RWPE2 (cell line): Measurements from ENCODE around the gene TUBA1B.
A peak's percentile ranks its signal among the peaks of the same experiment; 100 is the strongest.

Source experiments
- ATAC-seq: fragments of 200-7000 bp; cut with Tn5 transposase; 3 replicates; pipeline ENCODE4 v1.9.1; 2021; ENCODE audit warnings: low read depth
- DNase-seq: peaks from one replicate; pipeline ENCODE4 v3.0.0-alpha.2; 2020; ENCODE audit warnings: low spot score
- H3K27ac ChIP-seq: fragments of 450-650 bp; 2 replicates; pipeline ENCODE4 v1.5.1; 2017; ENCODE audit warnings: mild to moderate bottlenecking; ENCODE audit not compliant: poor library complexity, severe bottlenecking
- H3K27me3 ChIP-seq: fragments of 250-450 bp; sonication (Bioruptor Pico); 2 replicates; pipeline ENCODE4 v1.5.1; 2021; ENCODE audit warnings: mild to moderate bottlenecking, moderate library complexity; ENCODE audit not compliant: insufficient read depth, poor library complexity, severe bottlenecking
- H3K36me3 ChIP-seq: fragments of 250-450 bp; sonication (Bioruptor Pico); 2 replicates; pipeline ENCODE4 v1.5.1; 2020; ENCODE audit warnings: low read depth, mild to moderate bottlenecking, moderate library complexity
- H3K4me1 ChIP-seq: fragments of 250-450 bp; sonication (Bioruptor Pico); 2 replicates; pipeline ENCODE4 v1.5.1; 2021; ENCODE audit warnings: mild to moderate bottlenecking, moderate library complexity; ENCODE audit not compliant: insufficient read depth, poor library complexity, severe bottlenecking
- H3K4me3 ChIP-seq: fragments of 250-450 bp; sonication (Bioruptor Pico); 2 replicates; pipeline ENCODE4 v1.5.1; 2021; ENCODE audit warnings: mild to moderate bottlenecking, moderate library complexity; ENCODE audit not compliant: severe bottlenecking
- H3K9me3 ChIP-seq: fragments of 250-450 bp; sonication (Bioruptor Pico); 2 replicates; pipeline ENCODE4 v1.5.1; 2021; ENCODE audit warnings: mild to moderate bottlenecking, moderate library complexity; ENCODE audit not compliant: severe bottlenecking
- CTCF ChIP-seq: fragments of 450-650 bp; IDR thresholded peaks from one replicate; pipeline ENCODE4 v1.5.1; 2017; ENCODE audit warnings: mild to moderate bottlenecking, moderate library complexity; ENCODE audit not compliant: poor library complexity, severe bottlenecking

The TUBA1B gene

GRCh38 chr12:49104822-49105221 lies 26.4 kb downstream of the TUBA1B start:
- no peaks in the 10 kb centered on the region for H3K27me3 ChIP-seq
- peaks cover 15% of the 10 kb centered on the region for H3K4me1 ChIP-seq
- ATAC-seq (no peak), DNase-seq (no peak)
- H3K4me3 ChIP-seq: no peak overlapping the region
- no peak overlapping the region for H3K27ac ChIP-seq
- H3K9me3 ChIP-seq: no peaks in the 10 kb centered on the region
- H3K36me3 ChIP-seq: peaks cover 12% of the 10 kb centered on the region
- TF ChIP-seq CTCF: no peak

GRCh38 chr12:49100380-49100779 lies 30.8 kb downstream of the TUBA1B start:
- Histone ChIP-seq H3K27me3 (no peaks in the 10 kb centered on the region), H3K4me3 (no peak overlapping the region), H3K9me3 (no peaks in the 10 kb centered on the region), H3K4me1 (no peaks in the 10 kb centered on the region), H3K27ac (no peak overlapping the region), H3K36me3 (peaks cover 14% of the 10 kb centered on the region)
- no peak for TF ChIP-seq CTCF
- ATAC-seq (no peak), DNase-seq (no peak)

- H3K27me3 ChIP-seq: peaks cover 14% of the 10 kb centered on the region
- ATAC-seq (no peak), DNase-seq (no peak)
- H3K36me3 ChIP-seq: peaks cover 7% of the 10 kb centered on the region
- no peaks in the 10 kb centered on the region for H3K9me3 ChIP-seq
- no peak overlapping the region for H3K4me3 ChIP-seq
- no peak for TF ChIP-seq CTCF
- no peaks in the 10 kb centered on the region for H3K4me1 ChIP-seq
- H3K27ac ChIP-seq: no peak overlapping the region
Observed at GRCh38 chr12:49098703-49099102, 32.5 kb downstream of the TUBA1B start.

GRCh38 chr12:49098035-49098451 lies 33.2 kb downstream of the TUBA1B start:
- ATAC-seq: no peak
- peak; percentile 55 for TF ChIP-seq CTCF
- Histone ChIP-seq H3K36me3 (peaks cover 5% of the 10 kb centered on the region; the same call in 1 of the 2 replicates), H3K9me3 (no peaks in the 10 kb centered on the region), H3K4me3 (no peak overlapping the region), H3K27me3 (peaks cover 20% of the 10 kb centered on the region), H3K4me1 (no peaks in the 10 kb centered on the region), H3K27ac (no peak overlapping the region)
- no peak for DNase-seq

- H3K4me1 ChIP-seq: no peaks in the 10 kb centered on the region
- H3K36me3 ChIP-seq: peaks cover 5% of the 10 kb centered on the region; the same call in 1 of the 2 replicates
- DNase-seq: no peak
- H3K4me3 ChIP-seq: no peak overlapping the region
- no peak overlapping the region for H3K27ac ChIP-seq
- no peaks in the 10 kb centered on the region for H3K9me3 ChIP-seq
- H3K27me3 ChIP-seq: peaks cover 27% of the 10 kb centered on the region
- no peak for ATAC-seq
- no peak for TF ChIP-seq CTCF
Observed at GRCh38 chr12:49097381-49097780, 33.8 kb downstream of the TUBA1B start.
